Activated naive CD4-positive, alpha-beta T cell treated with anti-CD3 and anti-CD28 coated beads, Interleukin-2, amount 50 U/mL, for 72 hours (primary cell): ENCODE data around the gene SLC24A3. TPM values are rescaled to one million over a fixed set of nuclear protein-coding genes. Genes with fewer than 3 reads are reported as not detected.

Experiments
- ATAC-seq, 2 donors: fragments of 150-1000 bp; cut with Tn5 transposase; 2 replicates each; pipeline ENCODE4 v1.10.0; 2021; ENCODE audit warnings: mild to moderate bottlenecking in 2 of 2, moderate library complexity in 2 of 2
- DNase-seq, 2 donors: peaks; one replicate each; pipeline ENCODE4 v3.0.0; 2021 to 2022; ENCODE audit warnings: low spot score in 2 of 2
- H3K27ac Mint-ChIP-seq, 2 donors: one replicate each; pipeline ENCODE4 v1.8.0; 2022; ENCODE audit warnings: mild to moderate bottlenecking in 2 of 2, mixed read lengths in 2 of 2
- H3K36me3 Mint-ChIP-seq, 2 donors: one replicate each; pipeline ENCODE4 v1.8.0; 2022; ENCODE audit warnings: mixed read lengths in 2 of 2
- H3K9me3 Mint-ChIP-seq, 2 donors: one replicate each; pipeline ENCODE4 v1.8.0; 2022; ENCODE audit warnings: mixed read lengths in 2 of 2
- total RNA-seq, 2 donors: library from RNA; stranded (reverse); gene quantifications; one replicate each; pipeline ENCODE4 v1.2.3, GENCODE V29; 2022

The SLC24A3 gene
- total RNA-seq, 2 donors from 2014 or later = not detected

- ATAC-seq (no peak), DNase-seq (no peak)
- Mint-ChIP-seq H3K9me3 (peaks cover 0 to 3% of the 10 kb centered on the region in 2 donors), H3K27ac (no peak overlapping the region), H3K36me3 (no peaks in the 10 kb centered on the region)
Observed at GRCh38 chr20:19688031-19688806, 475.8 kb downstream of the SLC24A3 start.

- no peak overlapping the region for H3K27ac Mint-ChIP-seq
- ATAC-seq = no peak
- H3K9me3 Mint-ChIP-seq = peaks cover 0 to 2% of the 10 kb centered on the region in 2 donors
Observed at GRCh38 chr20:19690462-19690861, 478.0 kb downstream of the SLC24A3 start.

GRCh38 chr20:19691125-19691524, 478.7 kb downstream of the SLC24A3 start:
- DNase-seq = no peak
- H3K9me3 Mint-ChIP-seq = no peaks in the 10 kb centered on the region
- no peak for ATAC-seq
- H3K36me3 Mint-ChIP-seq = no peaks in the 10 kb centered on the region
- no peak overlapping the region for H3K27ac Mint-ChIP-seq

More at GRCh38 chr20:19690462-19690861, 478.0 kb downstream of the SLC24A3 start:
- H3K36me3 Mint-ChIP-seq = no peaks in the 10 kb centered on the region
- no peak for DNase-seq

- ATAC-seq (no peak), DNase-seq (no peak)
- Mint-ChIP-seq H3K9me3 (no peaks in the 10 kb centered on the region), H3K27ac (no peak overlapping the region), H3K36me3 (no peaks in the 10 kb centered on the region)
Observed at GRCh38 chr20:19692100-19692499, 479.7 kb downstream of the SLC24A3 start.

- Mint-ChIP-seq H3K36me3 (no peaks in the 10 kb centered on the region), H3K9me3 (no peaks in the 10 kb centered on the region), H3K27ac (no peak overlapping the region)
- peak in 1 of 2 donors; percentile 28 for ATAC-seq
- DNase-seq = peak in 1 of 2 donors; percentile 65
Observed at GRCh38 chr20:19692685-19693119, 480.3 kb downstream of the SLC24A3 start.

- Mint-ChIP-seq H3K36me3 (no peaks in the 10 kb centered on the region), H3K9me3 (no peaks in the 10 kb centered on the region), H3K27ac (no peak overlapping the region)
- ATAC-seq (no peak), DNase-seq (no peak)
Observed at GRCh38 chr20:19693508-19693907, 481.1 kb downstream of the SLC24A3 start.

GRCh38 chr20:19695081-19695480, 482.6 kb downstream of the SLC24A3 start:
- no peaks in the 10 kb centered on the region for H3K36me3 Mint-ChIP-seq

GRCh38 chr20:19696620-19697019, 484.2 kb downstream of the SLC24A3 start:
- H3K27ac Mint-ChIP-seq = no peak overlapping the region
- DNase-seq (no peak), ATAC-seq (no peak)
- H3K36me3 Mint-ChIP-seq = no peaks in the 10 kb centered on the region
- no peaks in the 10 kb centered on the region for H3K9me3 Mint-ChIP-seq

More at GRCh38 chr20:19695081-19695480, 482.6 kb downstream of the SLC24A3 start:
- ATAC-seq = no peak
- DNase-seq = no peak
- Mint-ChIP-seq H3K9me3 (no peaks in the 10 kb centered on the region), H3K27ac (no peak overlapping the region)

GRCh38 chr20:19697415-19697814, 485.0 kb downstream of the SLC24A3 start:
- peaks cover 0 to 4% of the 10 kb centered on the region in 2 donors for H3K36me3 Mint-ChIP-seq
- peaks cover 4 to 6% of the 10 kb centered on the region in 2 donors for H3K9me3 Mint-ChIP-seq
- ATAC-seq = no peak
- no peak overlapping the region for H3K27ac Mint-ChIP-seq
- DNase-seq = no peak

- DNase-seq (no peak), ATAC-seq (no peak)
- Mint-ChIP-seq H3K27ac (no peak overlapping the region), H3K36me3 (peaks cover 0 to 4% of the 10 kb centered on the region in 2 donors), H3K9me3 (peaks cover 4 to 10% of the 10 kb centered on the region in 2 donors)
Observed at GRCh38 chr20:19699180-19699971, 486.9 kb downstream of the SLC24A3 start.

GRCh38 chr20:19701429-19701828, 489.0 kb downstream of the SLC24A3 start:
- H3K36me3 Mint-ChIP-seq = peaks cover 0 to 4% of the 10 kb centered on the region in 2 donors
- no peak overlapping the region for H3K27ac Mint-ChIP-seq
- peaks cover 4 to 10% of the 10 kb centered on the region in 2 donors for H3K9me3 Mint-ChIP-seq
- ATAC-seq (no peak), DNase-seq (no peak)

- DNase-seq (no peak), ATAC-seq (no peak)
- Mint-ChIP-seq H3K9me3 (peaks cover 4 to 16% of the 10 kb centered on the region in 2 donors), H3K27ac (no peak overlapping the region), H3K36me3 (peaks cover 0 to 4% of the 10 kb centered on the region in 2 donors)
Observed at GRCh38 chr20:19706463-19706862, 494.0 kb downstream of the SLC24A3 start.

GRCh38 chr20:19709635-19710335, 497.3 kb downstream of the SLC24A3 start:
- H3K36me3 Mint-ChIP-seq = no peaks in the 10 kb centered on the region
- DNase-seq (no peak), ATAC-seq (no peak)
- H3K9me3 Mint-ChIP-seq = peaks cover under 1 to 7% of the 10 kb centered on the region in 2 donors
- H3K27ac Mint-ChIP-seq = no peak overlapping the region

- DNase-seq (no peak), ATAC-seq (no peak)
- Mint-ChIP-seq H3K36me3 (no peaks in the 10 kb centered on the region), H3K9me3 (peaks cover 5 to 9% of the 10 kb centered on the region in 2 donors), H3K27ac (no peak overlapping the region)
Observed at GRCh38 chr20:19710336-19711120, 498.1 kb downstream of the SLC24A3 start.

GRCh38 chr20:19711126-19711525, 498.7 kb downstream of the SLC24A3 start:
- H3K9me3 Mint-ChIP-seq = peaks cover 5 to 9% of the 10 kb centered on the region in 2 donors
- DNase-seq (no peak), ATAC-seq (no peak)
- no peak overlapping the region for H3K27ac Mint-ChIP-seq
- H3K36me3 Mint-ChIP-seq = peaks cover 0 to 3% of the 10 kb centered on the region in 2 donors

- no peak for DNase-seq
- Mint-ChIP-seq H3K36me3 (peaks cover 0 to 7% of the 10 kb centered on the region in 2 donors), H3K27ac (no peak overlapping the region), H3K9me3 (peaks cover 5 to 10% of the 10 kb centered on the region in 2 donors)
- no peak for ATAC-seq
Observed at GRCh38 chr20:19712721-19713260, 500.3 kb downstream of the SLC24A3 start.
